ENCODE results near the gene DHCR24.
A peak's percentile ranks its signal among the peaks of the same experiment; 100 is the strongest.

Gene DHCR24

GRCh38 chr1:54815086-54815876, 71.7 kb downstream of the DHCR24 start:
- DNase-seq (ENCODE audit: low spot score): no peak

GRCh38 chr1:54814571-54814970, 72.4 kb downstream of the DHCR24 start:
- no peak for DNase-seq (ENCODE audit: low spot score)

GRCh38 chr1:54814126-54814498, 72.9 kb downstream of the DHCR24 start:
- DNase-seq (ENCODE audit: low spot score): no peak

GRCh38 chr1:54813485-54814125, 73.4 kb downstream of the DHCR24 start:
- DNase-seq (ENCODE audit: low spot score): no peak

GRCh38 chr1:54812801-54813484, 74.1 kb downstream of the DHCR24 start:
- no peak for DNase-seq (ENCODE audit: low spot score)

- DNase-seq (ENCODE audit: low spot score): no peak
These were observed 75.0 kb downstream of the DHCR24 start for GRCh38 chr1:54811739-54812655.

GRCh38 chr1:54811066-54811465, 75.9 kb downstream of the DHCR24 start:
- no peak for DNase-seq (ENCODE audit: low spot score)

- peak; percentile 68 for DNase-seq (ENCODE audit: low spot score)
These were observed 76.6 kb downstream of the DHCR24 start for GRCh38 chr1:54810153-54810942.

- no peak for DNase-seq (ENCODE audit: low spot score)
These were observed 77.4 kb downstream of the DHCR24 start for GRCh38 chr1:54809496-54810074.

GRCh38 chr1:54808443-54809207, 78.4 kb downstream of the DHCR24 start:
- DNase-seq (ENCODE audit: low spot score): no peak

- no peak for DNase-seq (ENCODE audit: low spot score)
These were observed 79.2 kb downstream of the DHCR24 start for GRCh38 chr1:54807756-54808155.

- DNase-seq (ENCODE audit: low spot score): no peak
These were observed 79.9 kb downstream of the DHCR24 start for GRCh38 chr1:54806931-54807611.

- no peak for DNase-seq (ENCODE audit: low spot score)
These were observed 81.0 kb downstream of the DHCR24 start for GRCh38 chr1:54805981-54806381.

GRCh38 chr1:54805466-54805865, 81.5 kb downstream of the DHCR24 start:
- DNase-seq (ENCODE audit: low spot score): no peak

GRCh38 chr1:54804471-54805132, 82.4 kb downstream of the DHCR24 start:
- no peak for DNase-seq (ENCODE audit: low spot score)

GRCh38 chr1:54803761-54804470, 83.1 kb downstream of the DHCR24 start:
- no peak for DNase-seq (ENCODE audit: low spot score)

- DNase-seq (ENCODE audit: low spot score): peak; percentile 59
These were observed 85.9 kb downstream of the DHCR24 start, which contains the start of gene TTC22 for GRCh38 chr1:54800899-54801759. TTC22 (minus strand) TSS chr1:54801323; CDS start chr1:54801163, 160 bp downstream.
